Measurements from ENCODE around the gene SORBS1.

SORBS1 gene

DNA sequence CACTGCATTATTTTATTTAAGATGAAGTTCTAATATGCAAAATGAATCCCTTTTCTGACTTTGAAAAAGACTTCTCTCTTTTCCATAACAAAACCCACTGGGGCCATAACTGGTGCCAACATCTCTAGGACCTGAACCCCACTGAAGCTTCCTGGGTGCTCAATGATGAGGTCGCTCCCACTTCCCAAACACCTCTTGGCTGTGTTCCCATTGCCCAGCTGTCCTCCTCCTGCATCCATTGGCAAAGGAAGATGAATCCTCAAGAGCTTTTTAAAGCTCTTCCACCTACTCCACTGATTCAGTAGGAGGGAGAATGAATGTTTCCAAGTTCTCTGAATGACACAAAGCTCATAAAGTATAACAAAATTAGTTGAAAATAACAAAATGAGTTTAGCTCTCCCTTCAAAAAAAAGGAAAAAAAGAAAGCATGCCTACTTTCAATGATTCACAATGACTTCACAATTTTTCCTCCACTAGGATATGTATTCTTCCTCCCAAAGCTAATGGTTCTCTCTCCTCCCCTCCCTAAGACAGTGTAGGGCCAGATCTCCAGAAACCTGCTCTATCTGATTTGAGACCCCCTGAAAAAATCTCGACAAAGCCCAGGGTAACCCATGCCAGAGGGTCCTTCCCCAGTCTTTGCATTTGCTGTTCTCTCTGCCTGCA is 64.8 kb downstream of the SORBS1 start:
- DNase-seq: no peak

GRCh38 chr10:95493862-95494261 is 67.3 kb downstream of the SORBS1 start:
- no peak overlapping the region for H3K4me3 ChIP-seq (ENCODE audit: low read length)
- no peaks in the 10 kb centered on the region for H3K36me3 ChIP-seq (replicated peaks; ENCODE audit: insufficient read depth, low read length)
- no peaks in the 10 kb centered on the region for H4K20me1 ChIP-seq (ENCODE audit: insufficient read depth, low read length)
- H3K4me2 ChIP-seq (ENCODE audit: low read depth, low read length): no peak overlapping the region
- H3F3A ChIP-seq (ENCODE audit: insufficient read depth, low read length): no peaks in the 10 kb centered on the region
- H3K9me3 ChIP-seq (replicated peaks; ENCODE audit: insufficient read depth, low read length): no peaks in the 10 kb centered on the region
- H3K27ac ChIP-seq (ENCODE audit: low read length): no peak overlapping the region
- TF ChIP-seq EZH2 (optimal IDR thresholded peaks at IDR 0.05; ENCODE audit: low read depth, low read length): no peak
- no peak for TF ChIP-seq EZH2phosphoT487 (IDR thresholded peaks at IDR 0.05; ENCODE audit: low read length)
- no peak for TF ChIP-seq CTCF (IDR thresholded peaks at IDR 0.05; ENCODE audit: low read length)
- no peaks in the 10 kb centered on the region for H3K27me3 ChIP-seq (replicated peaks; ENCODE audit: insufficient read depth, low read length)
- no peaks in the 10 kb centered on the region for H3K4me1 ChIP-seq (ENCODE audit: low read length)
- H3K9me2 ChIP-seq (replicated peaks; ENCODE audit: insufficient read depth, low read length): no peaks in the 10 kb centered on the region
- no peak for DNase-seq
- no peak overlapping the region for H3K9ac ChIP-seq (ENCODE audit: low read length)
- H3K79me2 ChIP-seq (ENCODE audit: low read length): no peaks in the 10 kb centered on the region
- H2AFZ ChIP-seq (ENCODE audit: low read length): no peak overlapping the region

More for the DNA sequence above, 64.8 kb downstream of the SORBS1 start:
- H3K27me3 ChIP-seq (replicated peaks; ENCODE audit: insufficient read depth, low read length): no peaks in the 10 kb centered on the region
- H3K9ac ChIP-seq (ENCODE audit: low read length): no peak overlapping the region
- H2AFZ ChIP-seq (ENCODE audit: low read length): no peak overlapping the region
- no peaks in the 10 kb centered on the region for H3K36me3 ChIP-seq (replicated peaks; ENCODE audit: insufficient read depth, low read length)
- no peak overlapping the region for H3K4me2 ChIP-seq (ENCODE audit: low read depth, low read length)
- no peaks in the 10 kb centered on the region for H3F3A ChIP-seq (ENCODE audit: insufficient read depth, low read length)
- H4K20me1 ChIP-seq (ENCODE audit: insufficient read depth, low read length): no peaks in the 10 kb centered on the region
- no peaks in the 10 kb centered on the region for H3K9me2 ChIP-seq (replicated peaks; ENCODE audit: insufficient read depth, low read length)
- H3K4me1 ChIP-seq (ENCODE audit: low read length): no peaks in the 10 kb centered on the region
- no peak overlapping the region for H3K27ac ChIP-seq (ENCODE audit: low read length)
- H3K79me2 ChIP-seq (ENCODE audit: low read length): no peaks in the 10 kb centered on the region
- no peak overlapping the region for H3K4me3 ChIP-seq (ENCODE audit: low read length)
- H3K9me3 ChIP-seq (replicated peaks; ENCODE audit: insufficient read depth, low read length): no peaks in the 10 kb centered on the region
- TF ChIP-seq EZH2 (optimal IDR thresholded peaks at IDR 0.05; ENCODE audit: low read depth, low read length) (no peak), CTCF (IDR thresholded peaks at IDR 0.05; ENCODE audit: low read length) (no peak), EZH2phosphoT487 (IDR thresholded peaks at IDR 0.05; ENCODE audit: low read length) (no peak)

- TF ChIP-seq EZH2 (optimal IDR thresholded peaks at IDR 0.05; ENCODE audit: low read depth, low read length) (no peak), EZH2phosphoT487 (IDR thresholded peaks at IDR 0.05; ENCODE audit: low read length) (no peak), CTCF (IDR thresholded peaks at IDR 0.05; ENCODE audit: low read length) (no peak)
- H3K9me2 ChIP-seq (replicated peaks; ENCODE audit: insufficient read depth, low read length): no peaks in the 10 kb centered on the region
- no peak overlapping the region for H3K9ac ChIP-seq (ENCODE audit: low read length)
- H3K27ac ChIP-seq (ENCODE audit: low read length): no peak overlapping the region
- no peaks in the 10 kb centered on the region for H3K36me3 ChIP-seq (replicated peaks; ENCODE audit: insufficient read depth, low read length)
- no peaks in the 10 kb centered on the region for H4K20me1 ChIP-seq (ENCODE audit: insufficient read depth, low read length)
- no peaks in the 10 kb centered on the region for H3K4me1 ChIP-seq (ENCODE audit: low read length)
- H3K4me2 ChIP-seq (ENCODE audit: low read depth, low read length): no peak overlapping the region
- H3K79me2 ChIP-seq (ENCODE audit: low read length): no peaks in the 10 kb centered on the region
- H3F3A ChIP-seq (ENCODE audit: insufficient read depth, low read length): no peaks in the 10 kb centered on the region
- no peak overlapping the region for H3K4me3 ChIP-seq (ENCODE audit: low read length)
- H3K27me3 ChIP-seq (replicated peaks; ENCODE audit: insufficient read depth, low read length): no peaks in the 10 kb centered on the region
- H3K9me3 ChIP-seq (replicated peaks; ENCODE audit: insufficient read depth, low read length): no peaks in the 10 kb centered on the region
- no peak for DNase-seq
- H2AFZ ChIP-seq (ENCODE audit: low read length): no peak overlapping the region
These were observed 73.2 kb downstream of the SORBS1 start for GRCh38 chr10:95487994-95488393.
